Gastrocnemius medialis (tissue), 4 donors: ENCODE data around the gene AFG1L. TPM values are rescaled to one million over a fixed set of nuclear protein-coding genes. Genes with fewer than 3 reads are reported as not detected.
"Not testable (repeated sequence)": the region's sequence is repeated elsewhere in the genome, so short reads cannot be mapped to it uniquely, and the experiment has no call there.

Experiments used
- ATAC-seq, 2 donors: fragments of 150-250 bp; one replicate each; pipeline ENCODE4 v1.9.1; 2016
- DNase-seq, 2 donors: peaks; one replicate each; pipeline ENCODE4 v3.0.0-alpha.2; 2019
- H3K27ac ChIP-seq, 4 donors: fragments of 200-600 bp; sonication (generic); 1 replicate in 1 of 4; 2 replicates in 3 of 4; pipeline ENCODE4 v1.5.1; 2016 to 2018; ENCODE audit warnings: mild to moderate bottlenecking in 2 of 4, moderate library complexity in 1 of 4
- H3K27me3 ChIP-seq, 3 donors: fragments of 200-600 bp; sonication (generic) in 2 of 3; 1 replicate in 1 of 3; 2 replicates in 2 of 3; pipeline versions ENCODE4 v1.5.1 to v1.6.0; 2016 to 2019; ENCODE audit warnings: mild to moderate bottlenecking in 1 of 3, moderate library complexity in 1 of 3
- H3K36me3 ChIP-seq, 2 donors: fragments of 200-600 bp; sonication (generic) in 1 of 2; one replicate each; pipeline ENCODE4 v1.5.1; 2017 to 2018
- H3K4me1 ChIP-seq, 2 donors: fragments of 200-600 bp; sonication (generic) in 1 of 2; one replicate each; pipeline ENCODE4 v1.5.1; 2016 to 2017; ENCODE audit warnings: mild to moderate bottlenecking in 2 of 2
- H3K4me3 ChIP-seq, 4 donors: fragments of 200-600 bp; sonication (generic) in 3 of 4; 1 replicate in 1 of 4; 2 replicates in 3 of 4; pipeline ENCODE4 v1.5.1; 2016 to 2019; ENCODE audit warnings: mild to moderate bottlenecking in 2 of 4
- H3K9me3 ChIP-seq, 3 donors: fragments of 200-600 bp; sonication (generic) in 2 of 3; 1 replicate in 1 of 3; 2 replicates in 2 of 3; pipeline ENCODE4 v1.5.1; 2016 to 2019
- CTCF ChIP-seq, 5 experiments: fragments of 450-650 bp in 3 of 5; fragments of 200-600 bp in 2 of 5; sonication (generic) in 2 of 5; IDR thresholded peaks in 4 of 5; conservative IDR thresholded peaks in 1 of 5; 1 replicate in 4 of 5; 2 replicates in 1 of 5; pipeline ENCODE4 v1.5.1; 2016 to 2019; ENCODE audit warnings: antibody characterized with exemption in 5 of 5, mild to moderate bottlenecking in 3 of 5, moderate library complexity in 3 of 5
- POLR2A ChIP-seq, 2 donors: fragments of 450-650 bp; IDR thresholded peaks; one replicate each; pipeline ENCODE4 v1.6.1; 2017; ENCODE audit warnings: antibody characterized with exemption in 2 of 2, mild to moderate bottlenecking in 2 of 2, moderate library complexity in 2 of 2
- in situ Hi-C, 4 donors: fragments of 200-750 bp; cut with MboI; loops; one replicate each; pipeline versions ENCODE4 v1.15.0 to v1.8.0; 2017; ENCODE audit warnings: low sequenced_read_pairs in 4 of 4
- intact Hi-C: fragments of 100-400 bp; cut with DNase I; formaldehyde crosslinking; loops from one replicate; pipeline ENCODE4 v1.15.1; 2023; ENCODE audit warnings: low total_unique reads
- total RNA-seq, 4 donors: library from RNA; depleted of rRNA; stranded (reverse); fragments of >200 nt; gene quantifications; one replicate each; pipeline versions ENCODE4 v1.1.0 to v1.2.3, GENCODE V29; 2016

AFG1L gene
- total RNA-seq, 4 donors from 2014 or later: 2.1 to 7.0 (median 2.6) TPM

- peaks cover 0 to 25% of the 10 kb centered on the region in 2 donors for H3K36me3 ChIP-seq
- TF ChIP-seq POLR2A (IDR thresholded peaks at IDR 0.05): no peak
- TF ChIP-seq CTCF (IDR thresholded peaks at IDR 0.05 in 4 of 5, conservative IDR thresholded peaks at IDR 0.05 in 1 of 5): no peak
- H3K4me1 ChIP-seq: peaks cover 10 to 11% of the 10 kb centered on the region in 2 donors
- ATAC-seq (no peak), DNase-seq (no peak)
- H3K27ac ChIP-seq: no peak overlapping the region
- no peak overlapping the region for H3K4me3 ChIP-seq
- intact Hi-C loops: no loop called here
- in situ Hi-C loops: no loop called here
- H3K9me3 ChIP-seq: no peaks in the 10 kb centered on the region
- no peaks in the 10 kb centered on the region for H3K27me3 ChIP-seq
These were observed 29.0 kb downstream of the AFG1L start for GRCh38 chr6:108323710-108324466.

- H3K4me1 ChIP-seq, H3K4me3 ChIP-seq, DNase-seq, in situ Hi-C loops, intact Hi-C loops, H3K27me3 ChIP-seq, H3K27ac ChIP-seq, H3K9me3 ChIP-seq, ATAC-seq: not testable (repeated sequence)
- peaks cover 0 to 17% of the 10 kb centered on the region in 2 donors for H3K36me3 ChIP-seq
These were observed 35.4 kb downstream of the AFG1L start for GRCh38 chr6:108330221-108330785.

GRCh38 chr6:108330806-108331205, 36.0 kb downstream of the AFG1L start:
- H3K4me1 ChIP-seq: no peaks in the 10 kb centered on the region
- in situ Hi-C loops: no loop called here
- TF ChIP-seq POLR2A (IDR thresholded peaks at IDR 0.05): no peak
- no peak for TF ChIP-seq CTCF (IDR thresholded peaks at IDR 0.05 in 4 of 5, conservative IDR thresholded peaks at IDR 0.05 in 1 of 5)

GRCh38 chr6:108331982-108332381, 37.1 kb downstream of the AFG1L start:
- Histone ChIP-seq H3K4me3 (no peak overlapping the region), H3K27ac (no peak overlapping the region), H3K9me3 (no peaks in the 10 kb centered on the region), H3K27me3 (no peaks in the 10 kb centered on the region), H3K4me1 (peaks cover 0 to 3% of the 10 kb centered on the region in 2 donors), H3K36me3 (peaks cover 0 to 9% of the 10 kb centered on the region in 2 donors)
- TF ChIP-seq POLR2A (IDR thresholded peaks at IDR 0.05) (no peak), CTCF (IDR thresholded peaks at IDR 0.05 in 4 of 5, conservative IDR thresholded peaks at IDR 0.05 in 1 of 5) (no peak)
- intact Hi-C loops (no loop called here), in situ Hi-C loops (no loop called here)
- no peak for ATAC-seq
- no peak for DNase-seq

More at GRCh38 chr6:108330806-108331205, 36.0 kb downstream of the AFG1L start:
- no peak overlapping the region for H3K27ac ChIP-seq
- no peak for ATAC-seq
- H3K4me3 ChIP-seq: no peak overlapping the region
- no peaks in the 10 kb centered on the region for H3K27me3 ChIP-seq
- intact Hi-C loops: no loop called here
- no peak for DNase-seq
- peaks cover 0 to 15% of the 10 kb centered on the region in 2 donors for H3K36me3 ChIP-seq
- no peaks in the 10 kb centered on the region for H3K9me3 ChIP-seq

- Histone ChIP-seq H3K9me3 (no peaks in the 10 kb centered on the region), H3K27me3 (no peaks in the 10 kb centered on the region), H3K36me3 (no peaks in the 10 kb centered on the region), H3K4me1 (peaks cover 0 to 3% of the 10 kb centered on the region in 2 donors), H3K27ac (no peak overlapping the region), H3K4me3 (no peak overlapping the region)
- TF ChIP-seq POLR2A (IDR thresholded peaks at IDR 0.05): no peak
- TF ChIP-seq CTCF (IDR thresholded peaks at IDR 0.05 in 4 of 5, conservative IDR thresholded peaks at IDR 0.05 in 1 of 5): no peak
- intact Hi-C loops: no loop called here
- DNase-seq: no peak
- in situ Hi-C loops: no loop called here
- ATAC-seq: no peak
These were observed 42.1 kb downstream of the AFG1L start for GRCh38 chr6:108336971-108337370.
